GM19043 (cell line): Measurements from ENCODE around the gene NDUFC2.
A peak's percentile ranks its signal among the peaks of the same experiment; 100 is the strongest.
"Not testable (repeated sequence)": the region's sequence is repeated elsewhere in the genome, so short reads cannot be mapped to it uniquely, and the experiment has no call there.

Experiments
- ATAC-seq: cut with Tn5 transposase; IDR thresholded peaks from one replicate; pipeline ENCODE4 v1.9.1; 2021; ENCODE audit warnings: low read depth; ENCODE audit not compliant: unreplicated experiment

The NDUFC2 gene

GRCh38 chr11:78079232-78080083 is at the start of gene NDUFC2:
Gene NDUFC2 (minus strand): TSS chr11:78079862. CDS start chr11:78079744, 118 bp downstream.
- ATAC-seq, result peak; percentile 62

GRCh38 chr11:78127403-78127802 is 47.7 kb upstream of the NDUFC2 start:
- no peak for ATAC-seq

GRCh38 chr11:78112582-78113275 is 33.1 kb upstream of the NDUFC2 start:
- peak; percentile 57 for ATAC-seq

GRCh38 chr11:78111298-78111697 is 31.6 kb upstream of the NDUFC2 start:
- ATAC-seq, result no peak

DNA sequence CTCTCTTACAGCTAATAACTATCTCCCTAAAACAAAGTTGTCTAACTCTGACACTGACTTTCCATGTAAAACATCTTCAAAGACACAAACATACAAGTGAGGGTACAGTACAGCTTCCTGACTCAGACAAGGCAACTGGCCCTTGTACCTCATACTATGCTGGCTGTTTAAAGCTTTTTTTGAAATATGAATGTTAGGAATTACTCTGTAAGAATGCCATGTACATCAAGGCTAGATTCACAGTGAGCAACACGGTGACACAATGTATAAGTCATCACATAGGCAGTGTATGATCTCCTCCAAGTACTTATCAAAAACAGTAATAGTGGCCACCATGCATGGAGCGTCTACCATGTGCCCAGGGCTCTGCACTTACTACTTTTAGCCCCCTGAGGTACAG is 31.2 kb upstream of the NDUFC2 start:
- no peak for ATAC-seq

DNA sequence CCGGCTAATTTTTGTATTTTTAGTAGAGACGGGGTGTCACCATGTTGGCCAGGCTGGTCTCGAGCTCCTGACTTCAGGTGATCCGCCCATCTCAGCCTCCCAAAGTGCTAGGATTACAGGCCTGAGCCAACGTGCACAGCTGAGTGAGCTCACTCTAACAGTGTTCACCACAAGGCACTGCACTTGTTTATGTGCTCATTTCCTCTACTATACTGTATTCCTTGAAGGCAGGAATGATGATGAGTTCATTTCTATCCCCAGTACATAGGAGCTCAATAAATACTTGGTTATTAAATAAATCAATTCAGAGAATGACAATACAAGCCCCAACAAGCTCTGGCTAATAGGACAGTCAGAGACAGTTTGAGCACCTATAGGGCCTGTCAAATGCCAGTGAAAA is 30.7 kb upstream of the NDUFC2 start:
- no peak for ATAC-seq

DNA sequence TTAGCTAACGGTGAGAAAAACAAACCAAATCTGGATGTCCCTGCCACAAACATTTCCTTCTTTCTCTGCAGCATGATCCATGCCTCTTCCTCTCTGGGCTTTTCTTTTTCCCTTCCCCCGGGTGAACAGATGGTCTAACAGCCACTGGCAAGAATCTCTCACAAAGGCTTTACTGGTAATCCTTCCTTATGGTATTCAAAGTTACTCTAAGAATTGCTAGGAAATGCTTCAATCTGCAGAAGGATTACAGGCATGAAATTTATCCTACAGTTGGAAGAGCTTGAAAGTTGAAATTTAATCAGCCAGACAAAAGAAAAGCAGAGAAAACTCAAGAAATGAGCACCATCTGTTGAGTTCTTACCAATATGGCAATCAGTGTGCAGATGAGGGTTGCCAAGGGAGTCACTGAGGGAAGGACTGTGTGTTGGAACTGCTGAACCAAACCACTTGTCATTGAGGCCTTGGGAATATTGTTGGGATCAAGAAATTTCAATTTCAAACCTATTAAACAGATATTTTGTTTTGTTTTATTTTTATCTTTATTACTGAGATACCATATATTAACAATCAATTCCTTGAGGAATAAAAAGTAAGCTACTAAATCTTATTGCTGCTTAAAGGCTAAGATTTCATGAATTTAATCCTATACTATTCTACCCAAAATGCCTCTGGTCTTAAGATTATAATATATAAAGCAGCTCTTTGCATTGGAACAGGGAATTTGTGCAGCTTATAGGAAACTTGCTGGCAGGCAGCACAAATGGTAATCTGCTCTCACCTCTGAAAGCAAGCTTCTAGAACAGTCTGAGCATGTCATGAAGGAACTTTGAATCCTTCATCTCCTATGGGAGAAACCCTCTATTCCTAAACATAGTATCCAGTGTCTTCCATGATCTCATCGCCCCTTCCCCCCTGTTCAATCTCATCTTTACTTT is 29.7 kb upstream of the NDUFC2 start:
- ATAC-seq, result no peak

GRCh38 chr11:78100676-78101472 is 21.2 kb upstream of the NDUFC2 start:
- ATAC-seq, result no peak

DNA sequence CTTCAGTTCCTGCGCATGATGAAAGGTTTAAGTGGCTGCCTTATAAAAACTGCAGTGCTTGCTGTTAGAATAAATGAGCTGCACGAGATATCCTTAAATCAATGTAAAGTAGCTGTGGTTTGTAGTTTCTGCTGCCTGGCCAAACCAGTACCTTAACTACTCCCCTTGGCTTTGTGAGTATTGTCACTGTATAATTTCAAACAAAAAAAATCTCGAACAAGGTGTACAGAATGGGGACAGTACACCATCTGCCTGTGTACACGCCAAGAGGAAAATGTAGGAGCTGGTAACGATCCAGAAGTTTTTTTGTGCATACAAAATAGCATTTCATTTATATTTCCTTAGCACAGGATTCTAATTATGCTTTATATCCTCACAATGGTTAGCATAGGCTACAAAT is 20.6 kb upstream of the NDUFC2 start:
- ATAC-seq, result no peak

DNA sequence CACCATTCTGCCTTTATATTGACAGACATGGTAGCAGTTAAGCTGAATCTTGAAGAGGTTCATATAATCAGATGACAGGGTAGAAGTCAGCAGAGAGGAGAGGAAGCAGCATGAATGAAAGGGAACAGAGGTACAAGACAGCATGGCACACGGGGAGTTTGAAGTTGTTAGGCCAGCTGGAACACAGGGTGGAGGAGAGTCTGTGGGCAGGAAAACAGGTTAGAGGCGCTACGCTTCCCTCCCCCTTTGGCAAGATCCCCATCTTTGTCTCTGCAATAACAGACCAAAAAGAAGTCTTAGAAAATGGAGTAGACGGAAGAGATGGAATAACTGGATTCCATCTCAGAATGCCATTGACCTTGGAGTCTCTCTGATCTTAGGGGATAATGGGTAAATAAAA is 20.0 kb upstream of the NDUFC2 start:
- no peak for ATAC-seq

DNA sequence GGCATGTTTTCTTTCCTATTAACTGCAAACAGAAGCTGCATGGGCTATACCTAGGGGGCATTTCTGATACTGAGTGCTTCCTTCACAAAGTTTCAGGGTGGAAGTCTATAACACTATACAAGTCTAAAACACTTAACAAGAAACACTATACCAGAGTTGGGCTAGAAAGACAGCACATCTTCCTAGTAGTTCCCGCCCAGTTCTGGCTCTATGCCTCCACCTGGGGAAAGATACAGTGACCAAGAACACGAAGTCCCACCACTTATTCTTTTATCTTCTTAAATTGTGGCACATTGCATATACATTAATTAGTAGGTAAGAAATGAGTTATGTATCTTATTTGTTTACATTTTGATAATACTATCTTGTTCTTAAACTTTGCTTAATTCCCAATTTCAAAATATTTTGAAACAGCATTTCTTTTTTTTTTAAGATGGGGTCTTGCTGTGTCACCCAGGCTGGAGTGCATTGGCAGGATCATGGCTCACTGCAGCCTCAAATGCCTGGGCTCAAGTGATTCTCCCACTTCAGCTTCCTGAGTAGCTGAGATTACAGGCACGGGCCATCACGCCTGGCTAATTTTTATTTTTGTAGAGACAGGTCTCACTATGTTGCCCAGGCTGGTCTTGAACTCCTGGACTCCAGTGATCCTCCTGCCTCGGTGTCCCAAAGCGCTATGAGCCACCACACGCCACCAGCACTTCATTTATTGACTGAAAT is 18.2 kb upstream of the NDUFC2 start:
- ATAC-seq, result no peak

GRCh38 chr11:78094250-78094649 is 14.6 kb upstream of the NDUFC2 start:
- ATAC-seq, result no peak

DNA sequence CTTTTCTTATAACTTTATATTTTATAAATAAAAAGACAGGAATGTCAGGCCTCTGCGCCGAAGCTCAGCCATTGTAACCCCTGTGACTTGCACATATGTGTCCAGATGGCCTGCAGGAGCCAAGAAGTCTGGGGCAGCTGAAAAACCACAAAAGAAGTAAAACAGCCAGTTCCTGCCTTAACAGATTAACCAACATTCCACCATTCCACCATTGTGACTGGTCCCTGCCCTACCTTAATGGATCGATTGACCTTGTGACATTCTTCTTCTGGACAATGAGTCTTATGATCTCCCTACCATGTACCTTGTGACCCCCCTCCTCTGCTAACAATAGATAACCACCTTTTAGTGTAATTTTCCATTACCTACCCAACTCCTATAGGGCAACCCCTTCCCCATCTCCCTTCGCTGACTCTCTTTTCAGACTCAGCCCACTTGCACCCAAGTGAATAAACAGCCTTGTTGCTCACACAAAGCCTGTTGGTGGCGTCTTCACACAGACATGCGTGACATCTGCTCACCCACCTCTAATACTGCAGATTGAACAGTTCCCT is 6.9 kb upstream of the NDUFC2 start:
- ATAC-seq, result not testable (repeated sequence)

DNA sequence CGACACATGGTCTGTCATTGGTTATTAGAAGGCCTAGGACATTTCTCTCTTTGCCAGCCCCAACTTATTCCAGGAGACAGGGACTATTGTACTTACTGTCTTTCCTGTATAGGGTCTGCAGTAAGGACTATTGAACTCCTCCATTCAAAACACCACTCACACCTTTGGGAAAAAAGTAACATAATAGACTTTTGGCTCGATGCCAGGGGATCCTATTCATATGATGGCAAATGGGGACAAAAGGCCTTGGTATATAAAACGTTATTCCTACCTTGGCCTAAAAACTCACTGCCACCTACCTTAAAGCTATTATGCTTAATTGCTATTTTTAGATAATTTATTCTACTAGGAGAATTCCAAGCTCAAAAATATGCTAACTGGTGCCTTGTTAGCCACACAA is 6.3 kb upstream of the NDUFC2 start:
- ATAC-seq, result no peak

DNA sequence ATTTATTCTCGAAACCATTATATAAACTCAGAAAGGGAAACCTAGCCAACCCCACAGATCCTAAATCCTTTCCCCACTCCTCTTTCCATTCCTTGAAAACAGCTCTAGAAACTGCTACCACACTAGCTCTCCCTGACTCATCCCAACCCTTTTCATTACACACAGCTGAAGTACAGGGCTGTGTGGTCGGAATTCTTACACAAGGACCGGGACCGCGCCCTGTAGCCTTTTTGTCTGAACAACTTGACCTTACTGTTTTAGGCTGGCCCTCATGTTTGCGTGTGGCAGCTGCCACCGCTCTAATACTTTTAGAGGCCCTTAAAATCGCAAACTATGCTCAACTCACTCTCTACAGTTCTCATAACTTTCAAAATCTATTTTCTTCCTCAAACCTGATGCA is 4.8 kb upstream of the NDUFC2 start:
- ATAC-seq, result not testable (repeated sequence)

DNA sequence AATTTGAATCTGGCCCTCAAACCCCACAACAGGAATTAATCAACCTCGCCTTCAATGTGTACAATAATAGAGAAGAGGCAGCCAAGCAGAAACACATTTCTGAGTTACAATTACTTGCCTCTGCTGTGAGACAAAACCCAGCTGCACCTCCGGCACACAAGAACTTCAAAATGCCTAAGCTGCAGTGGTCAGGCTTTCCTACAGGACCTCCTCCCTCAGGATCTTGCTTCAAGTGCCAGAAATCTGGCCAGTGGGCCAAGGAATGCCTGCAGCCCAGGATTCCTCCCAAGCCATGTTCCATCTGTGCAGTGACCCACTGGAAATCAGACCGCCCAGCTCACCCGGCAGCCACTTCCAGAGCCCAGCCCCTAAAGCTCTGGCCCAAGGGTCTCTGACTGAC is 3.4 kb upstream of the NDUFC2 start:
- ATAC-seq, result no peak

- ATAC-seq, result no peak
Observed at GRCh38 chr11:78082146-78082545, 2.5 kb upstream of the NDUFC2 start.

DNA sequence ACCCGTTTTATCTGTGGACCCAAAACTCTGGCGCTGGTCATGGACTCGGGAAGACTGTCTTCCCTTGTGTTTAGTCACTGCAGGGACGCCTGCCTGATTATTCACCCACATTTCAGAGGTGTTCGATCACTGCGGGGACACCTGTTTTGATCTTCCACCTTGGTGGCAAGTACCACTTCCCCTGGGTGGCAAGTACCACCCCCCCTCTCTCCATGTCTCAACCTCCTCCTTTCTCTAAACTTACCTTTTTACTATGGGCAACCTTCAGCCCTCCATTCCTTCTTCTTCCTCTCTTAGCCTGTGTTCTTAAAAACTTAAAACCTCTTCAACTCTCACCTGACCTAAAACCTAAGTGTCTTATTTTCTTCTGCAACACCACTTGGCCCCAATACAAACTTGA is 1.9 kb upstream of the NDUFC2 start:
- no peak for ATAC-seq

- ATAC-seq, result no peak
Observed at GRCh38 chr11:78080818-78081495, 1.3 kb upstream of the NDUFC2 start.
